Ishikawa (cell line): ENCODE results near the gene MGAT4D.

Experiments
- CEBPB ChIP-seq: IDR thresholded peaks from 2 replicates; pipeline ENCODE4 v1.6.1; 2012
- CREB1 ChIP-seq: IDR thresholded peaks from 2 replicates; pipeline ENCODE4 v1.6.1; 2012; ENCODE audit warnings: low read depth
- EGR1 ChIP-seq: IDR thresholded peaks from 2 replicates; pipeline ENCODE4 v1.6.1; 2012
- EP300 ChIP-seq: IDR thresholded peaks from 2 replicates; pipeline ENCODE4 v1.6.1; 2012; ENCODE audit warnings: borderline replicate concordance
- FOXM1 ChIP-seq: IDR thresholded peaks from 2 replicates; pipeline ENCODE4 v1.6.1; 2012; ENCODE audit warnings: low read depth, borderline replicate concordance
- MAX ChIP-seq: IDR thresholded peaks from 2 replicates; pipeline ENCODE4 v1.6.1; 2012
- NFIC ChIP-seq: IDR thresholded peaks from 2 replicates; pipeline ENCODE4 v1.6.1; 2012
- RAD21 ChIP-seq: IDR thresholded peaks from 2 replicates; pipeline ENCODE4 v1.6.1; 2012; ENCODE audit warnings: low read depth
- TAF1 ChIP-seq: IDR thresholded peaks from 2 replicates; pipeline ENCODE4 v1.6.1; 2012; ENCODE audit warnings: low read depth, mild to moderate bottlenecking
- TCF12 ChIP-seq: IDR thresholded peaks from 2 replicates; pipeline ENCODE4 v1.6.1; 2012; ENCODE audit warnings: low read depth
- TEAD4 ChIP-seq: IDR thresholded peaks from 2 replicates; pipeline ENCODE4 v1.6.1; 2012
- USF1 ChIP-seq: IDR thresholded peaks from 2 replicates; pipeline ENCODE4 v1.6.1; 2012
- YY1 ChIP-seq: IDR thresholded peaks from 2 replicates; pipeline ENCODE4 v1.6.1; 2012; ENCODE audit warnings: low read depth
- ZBTB7A ChIP-seq: IDR thresholded peaks from 2 replicates; pipeline ENCODE4 v1.6.1; 2012; ENCODE audit warnings: low read depth
- TF ChIP-seq, protein P1 (sequence below): IDR thresholded peaks from 2 replicates; pipeline ENCODE4 v1.6.1; 2012; ENCODE audit warnings: low read depth, mild to moderate bottlenecking

MGAT4D gene

DNA sequence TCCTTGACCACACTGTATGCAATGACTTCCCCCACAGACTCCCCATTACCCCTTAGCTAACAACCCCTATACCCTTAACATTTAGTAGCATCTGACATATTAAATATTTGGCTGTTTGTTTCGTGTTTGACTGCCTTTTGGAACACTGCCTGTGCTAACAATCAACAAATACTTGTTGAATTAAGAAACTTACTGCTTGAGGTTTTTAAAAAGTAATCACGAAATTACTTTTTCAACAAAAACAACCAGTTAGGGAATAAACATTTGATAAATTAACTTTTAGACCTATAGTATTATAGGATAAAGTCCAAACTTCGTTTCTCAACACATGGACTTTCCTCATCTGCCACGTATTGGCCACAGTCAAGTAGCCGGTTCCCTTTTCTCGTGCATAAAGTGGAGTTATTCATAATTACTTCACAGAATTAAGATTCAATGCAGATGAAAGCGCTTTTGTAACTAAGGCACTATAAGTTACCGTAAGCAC is 25.3 kb upstream of the MGAT4D start:
- TF ChIP-seq, protein P1, sequence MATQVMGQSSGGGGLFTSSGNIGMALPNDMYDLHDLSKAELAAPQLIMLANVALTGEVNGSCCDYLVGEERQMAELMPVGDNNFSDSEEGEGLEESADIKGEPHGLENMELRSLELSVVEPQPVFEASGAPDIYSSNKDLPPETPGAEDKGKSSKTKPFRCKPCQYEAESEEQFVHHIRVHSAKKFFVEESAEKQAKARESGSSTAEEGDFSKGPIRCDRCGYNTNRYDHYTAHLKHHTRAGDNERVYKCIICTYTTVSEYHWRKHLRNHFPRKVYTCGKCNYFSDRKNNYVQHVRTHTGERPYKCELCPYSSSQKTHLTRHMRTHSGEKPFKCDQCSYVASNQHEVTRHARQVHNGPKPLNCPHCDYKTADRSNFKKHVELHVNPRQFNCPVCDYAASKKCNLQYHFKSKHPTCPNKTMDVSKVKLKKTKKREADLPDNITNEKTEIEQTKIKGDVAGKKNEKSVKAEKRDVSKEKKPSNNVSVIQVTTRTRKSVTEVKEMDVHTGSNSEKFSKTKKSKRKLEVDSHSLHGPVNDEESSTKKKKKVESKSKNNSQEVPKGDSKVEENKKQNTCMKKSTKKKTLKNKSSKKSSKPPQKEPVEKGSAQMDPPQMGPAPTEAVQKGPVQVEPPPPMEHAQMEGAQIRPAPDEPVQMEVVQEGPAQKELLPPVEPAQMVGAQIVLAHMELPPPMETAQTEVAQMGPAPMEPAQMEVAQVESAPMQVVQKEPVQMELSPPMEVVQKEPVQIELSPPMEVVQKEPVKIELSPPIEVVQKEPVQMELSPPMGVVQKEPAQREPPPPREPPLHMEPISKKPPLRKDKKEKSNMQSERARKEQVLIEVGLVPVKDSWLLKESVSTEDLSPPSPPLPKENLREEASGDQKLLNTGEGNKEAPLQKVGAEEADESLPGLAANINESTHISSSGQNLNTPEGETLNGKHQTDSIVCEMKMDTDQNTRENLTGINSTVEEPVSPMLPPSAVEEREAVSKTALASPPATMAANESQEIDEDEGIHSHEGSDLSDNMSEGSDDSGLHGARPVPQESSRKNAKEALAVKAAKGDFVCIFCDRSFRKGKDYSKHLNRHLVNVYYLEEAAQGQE = no peak
- TF ChIP-seq EP300 = no peak
- no peak for TF ChIP-seq USF1
- TF ChIP-seq TCF12 = no peak
- no peak for TF ChIP-seq MAX
- no peak for TF ChIP-seq YY1
- TF ChIP-seq NFIC = no peak
- no peak for TF ChIP-seq ZBTB7A
- no peak for TF ChIP-seq FOXM1
- no peak for TF ChIP-seq TEAD4
- no peak for TF ChIP-seq TAF1
- TF ChIP-seq RAD21 = no peak
- no peak for TF ChIP-seq CREB1
- no peak for TF ChIP-seq CEBPB
- TF ChIP-seq EGR1 = no peak

DNA sequence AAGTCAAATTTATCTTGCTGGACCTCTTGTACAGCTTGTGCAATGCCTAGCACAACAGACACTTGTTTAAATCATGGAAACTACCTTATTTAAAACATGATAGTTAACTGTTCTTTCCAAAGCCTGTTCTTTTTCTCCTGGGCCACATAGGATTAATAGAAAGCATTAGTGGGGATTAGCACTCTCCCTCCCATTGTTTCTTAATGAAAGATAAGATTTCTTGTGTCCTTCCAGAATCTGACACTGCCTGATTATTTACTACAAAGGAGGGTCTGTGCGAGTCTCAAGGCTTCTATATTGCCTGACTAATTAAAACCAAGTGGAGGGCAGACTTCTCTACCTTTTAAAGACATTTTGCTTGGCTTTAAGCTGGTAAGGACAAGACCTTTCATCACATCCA is 17.3 kb upstream of the MGAT4D start:
- TF ChIP-seq YY1 (no peak), EP300 (no peak), TEAD4 (no peak), NFIC (no peak), CEBPB (no peak), TAF1 (no peak), TCF12 (no peak), CREB1 (no peak), MAX (no peak), USF1 (no peak), FOXM1 (no peak)
- TF ChIP-seq, protein P1 = no peak

- TF ChIP-seq TAF1 (no peak), MAX (no peak), CEBPB (no peak), YY1 (no peak), EGR1 (no peak), RAD21 (no peak), USF1 (no peak), CREB1 (no peak), TEAD4 (no peak), ZBTB7A (no peak), TCF12 (no peak), EP300 (no peak), NFIC (no peak), FOXM1 (no peak)
- TF ChIP-seq, protein P1 = no peak
Observed at GRCh38 chr4:140504261-140504660, 6.2 kb upstream of the MGAT4D start.

DNA sequence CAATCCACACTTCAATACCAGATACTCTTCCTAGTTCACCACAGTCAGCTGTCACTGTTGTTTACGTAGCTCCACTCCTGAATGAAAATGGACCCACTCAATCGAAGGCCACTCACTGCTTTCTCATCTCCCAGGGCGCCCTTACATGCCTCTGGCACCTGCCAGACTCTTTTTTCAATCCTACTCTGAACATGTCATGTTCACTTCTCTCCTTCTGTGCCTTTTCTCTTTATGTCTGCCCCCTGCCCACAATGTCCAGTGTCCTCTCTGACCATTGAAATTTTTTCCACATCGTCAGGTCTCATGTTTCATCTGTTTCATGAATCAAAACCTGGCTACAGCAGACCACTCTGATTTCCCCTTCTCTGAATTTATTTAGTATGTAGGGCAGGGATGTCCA is 1.3 kb upstream of the MGAT4D start:
- TF ChIP-seq TAF1 = no peak
- no peak for TF ChIP-seq CEBPB
- no peak for TF ChIP-seq NFIC
